Measurements from ENCODE around the gene ZNF24.

DNA sequence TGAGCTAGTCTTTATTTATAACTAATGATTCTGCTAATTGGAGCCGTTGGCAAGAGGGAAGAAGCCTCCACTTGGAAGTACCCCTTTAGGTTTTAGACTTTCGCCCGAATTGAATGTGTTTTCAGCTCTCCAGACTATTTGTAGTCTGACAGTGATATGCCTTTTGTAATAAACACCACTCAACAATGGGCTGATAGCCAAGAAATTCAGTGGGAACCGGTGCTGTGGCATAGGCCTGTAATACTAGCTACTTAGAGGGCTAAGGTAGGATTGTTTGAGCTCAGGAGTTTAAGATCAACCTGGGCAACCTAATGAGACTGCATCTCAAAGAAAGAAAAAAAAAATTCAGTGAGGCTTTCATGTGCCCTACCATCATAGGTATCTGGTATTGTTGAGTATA is 40.6 kb downstream of the ZNF24 start:
- no peak for TF ChIP-seq CREB1 (IDR thresholded peaks at IDR 0.05; ENCODE audit: low read depth)
- TF ChIP-seq CBX5 (IDR thresholded peaks at IDR 0.05; ENCODE audit: low read depth) = no peak
- TF ChIP-seq, protein P1, sequence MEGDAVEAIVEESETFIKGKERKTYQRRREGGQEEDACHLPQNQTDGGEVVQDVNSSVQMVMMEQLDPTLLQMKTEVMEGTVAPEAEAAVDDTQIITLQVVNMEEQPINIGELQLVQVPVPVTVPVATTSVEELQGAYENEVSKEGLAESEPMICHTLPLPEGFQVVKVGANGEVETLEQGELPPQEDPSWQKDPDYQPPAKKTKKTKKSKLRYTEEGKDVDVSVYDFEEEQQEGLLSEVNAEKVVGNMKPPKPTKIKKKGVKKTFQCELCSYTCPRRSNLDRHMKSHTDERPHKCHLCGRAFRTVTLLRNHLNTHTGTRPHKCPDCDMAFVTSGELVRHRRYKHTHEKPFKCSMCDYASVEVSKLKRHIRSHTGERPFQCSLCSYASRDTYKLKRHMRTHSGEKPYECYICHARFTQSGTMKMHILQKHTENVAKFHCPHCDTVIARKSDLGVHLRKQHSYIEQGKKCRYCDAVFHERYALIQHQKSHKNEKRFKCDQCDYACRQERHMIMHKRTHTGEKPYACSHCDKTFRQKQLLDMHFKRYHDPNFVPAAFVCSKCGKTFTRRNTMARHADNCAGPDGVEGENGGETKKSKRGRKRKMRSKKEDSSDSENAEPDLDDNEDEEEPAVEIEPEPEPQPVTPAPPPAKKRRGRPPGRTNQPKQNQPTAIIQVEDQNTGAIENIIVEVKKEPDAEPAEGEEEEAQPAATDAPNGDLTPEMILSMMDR (IDR thresholded peaks at IDR 0.05 in 2 of 3, conservative IDR thresholded peaks at IDR 0.05 in 1 of 3; ENCODE audit: control insufficient read depth in 2 of 3, extremely low read depth in 1 of 3, insufficient read depth in 1 of 3, low read depth in 3 of 3, low read length in 3 of 3) = no peak
- TF ChIP-seq, protein P2, sequence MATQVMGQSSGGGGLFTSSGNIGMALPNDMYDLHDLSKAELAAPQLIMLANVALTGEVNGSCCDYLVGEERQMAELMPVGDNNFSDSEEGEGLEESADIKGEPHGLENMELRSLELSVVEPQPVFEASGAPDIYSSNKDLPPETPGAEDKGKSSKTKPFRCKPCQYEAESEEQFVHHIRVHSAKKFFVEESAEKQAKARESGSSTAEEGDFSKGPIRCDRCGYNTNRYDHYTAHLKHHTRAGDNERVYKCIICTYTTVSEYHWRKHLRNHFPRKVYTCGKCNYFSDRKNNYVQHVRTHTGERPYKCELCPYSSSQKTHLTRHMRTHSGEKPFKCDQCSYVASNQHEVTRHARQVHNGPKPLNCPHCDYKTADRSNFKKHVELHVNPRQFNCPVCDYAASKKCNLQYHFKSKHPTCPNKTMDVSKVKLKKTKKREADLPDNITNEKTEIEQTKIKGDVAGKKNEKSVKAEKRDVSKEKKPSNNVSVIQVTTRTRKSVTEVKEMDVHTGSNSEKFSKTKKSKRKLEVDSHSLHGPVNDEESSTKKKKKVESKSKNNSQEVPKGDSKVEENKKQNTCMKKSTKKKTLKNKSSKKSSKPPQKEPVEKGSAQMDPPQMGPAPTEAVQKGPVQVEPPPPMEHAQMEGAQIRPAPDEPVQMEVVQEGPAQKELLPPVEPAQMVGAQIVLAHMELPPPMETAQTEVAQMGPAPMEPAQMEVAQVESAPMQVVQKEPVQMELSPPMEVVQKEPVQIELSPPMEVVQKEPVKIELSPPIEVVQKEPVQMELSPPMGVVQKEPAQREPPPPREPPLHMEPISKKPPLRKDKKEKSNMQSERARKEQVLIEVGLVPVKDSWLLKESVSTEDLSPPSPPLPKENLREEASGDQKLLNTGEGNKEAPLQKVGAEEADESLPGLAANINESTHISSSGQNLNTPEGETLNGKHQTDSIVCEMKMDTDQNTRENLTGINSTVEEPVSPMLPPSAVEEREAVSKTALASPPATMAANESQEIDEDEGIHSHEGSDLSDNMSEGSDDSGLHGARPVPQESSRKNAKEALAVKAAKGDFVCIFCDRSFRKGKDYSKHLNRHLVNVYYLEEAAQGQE (IDR thresholded peaks at IDR 0.05; ENCODE audit: low read depth, low read length) = no peak
- no peak for TF ChIP-seq RAD51 (IDR thresholded peaks at IDR 0.05)
